ENCODE results near the gene DLG1.

DLG1 gene

GRCh38 chr3:197139586-197139985 lies 158.8 kb downstream of the DLG1 start:
- TF ChIP-seq CTCF (IDR thresholded peaks at IDR 0.05; ENCODE audit: borderline replicate concordance, control extremely low read depth, extremely low read depth, insufficient read depth, missing control alignments), result no peak
- DNase-seq (ENCODE audit: low spot score), result no peak
- in situ Hi-C loops (cut with MboI; ENCODE audit: low sequenced_read_pairs, unreplicated experiment), result no loop called here

- DNase-seq (ENCODE audit: low spot score), result no peak
- TF ChIP-seq CTCF (IDR thresholded peaks at IDR 0.05; ENCODE audit: borderline replicate concordance, control extremely low read depth, extremely low read depth, insufficient read depth, missing control alignments), result no peak
- in situ Hi-C loops (cut with MboI; ENCODE audit: low sequenced_read_pairs, unreplicated experiment), result no loop called here
These were observed 160.7 kb downstream of the DLG1 start for GRCh38 chr3:197137751-197138150.

- no peak for TF ChIP-seq CTCF (IDR thresholded peaks at IDR 0.05; ENCODE audit: borderline replicate concordance, control extremely low read depth, extremely low read depth, insufficient read depth, missing control alignments)
- no peak for DNase-seq (ENCODE audit: low spot score)
- in situ Hi-C loops (cut with MboI; ENCODE audit: low sequenced_read_pairs, unreplicated experiment), result no loop called here
These were observed 161.7 kb downstream of the DLG1 start for GRCh38 chr3:197136744-197137143.

- in situ Hi-C loops (cut with MboI; ENCODE audit: low sequenced_read_pairs, unreplicated experiment), result no loop called here
- DNase-seq (ENCODE audit: low spot score), result no peak
- TF ChIP-seq CTCF (IDR thresholded peaks at IDR 0.05; ENCODE audit: borderline replicate concordance, control extremely low read depth, extremely low read depth, insufficient read depth, missing control alignments), result no peak
These were observed 163.2 kb downstream of the DLG1 start for GRCh38 chr3:197135212-197135611.

GRCh38 chr3:197132916-197133530 lies 165.4 kb downstream of the DLG1 start:
- no peak for TF ChIP-seq CTCF (IDR thresholded peaks at IDR 0.05; ENCODE audit: borderline replicate concordance, control extremely low read depth, extremely low read depth, insufficient read depth, missing control alignments)
- no peak for DNase-seq (ENCODE audit: low spot score)
- in situ Hi-C loops (cut with MboI; ENCODE audit: low sequenced_read_pairs, unreplicated experiment), result no loop called here

- in situ Hi-C loops (cut with MboI; ENCODE audit: low sequenced_read_pairs, unreplicated experiment), result no loop called here
- no peak for DNase-seq (ENCODE audit: low spot score)
- no peak for TF ChIP-seq CTCF (IDR thresholded peaks at IDR 0.05; ENCODE audit: borderline replicate concordance, control extremely low read depth, extremely low read depth, insufficient read depth, missing control alignments)
These were observed 172.8 kb downstream of the DLG1 start for GRCh38 chr3:197125636-197126035.

Measured in GM13976 (cell line).